Natural killer cell (primary cell): ENCODE measurements around the gene LIMK1. TPM values are rescaled to one million over a fixed set of nuclear protein-coding genes. Genes with fewer than 3 reads are reported as not detected.
"Not testable (repeated sequence)": the region's sequence is repeated elsewhere in the genome, so short reads cannot be mapped to it uniquely, and the experiment has no call there.

Experiments
- ATAC-seq, 3 donors: fragments of 150-1000 bp in 2 of 3; fragments of 200-7000 bp in 1 of 3; cut with Tn5 transposase; 1 replicate in 1 of 3; 2 replicates in 2 of 3; pipeline ENCODE4 v1.10.0; 2021; ENCODE audit warnings: mild to moderate bottlenecking in 2 of 3, moderate library complexity in 2 of 3
- DNase-seq, 2 donors: peaks; one replicate each; pipeline versions ENCODE4 v3.0.0 to v3.0.0-alpha.2; 2013 to 2021; ENCODE audit warnings: mixed read lengths in 1 of 2
- H3K27ac ChIP-seq: one replicate; pipeline ENCODE4 v1.5.1; 2013; ENCODE audit warnings: mild to moderate bottlenecking, low read length
- H3K27me3 ChIP-seq: one replicate; pipeline ENCODE4 v1.6.1; 2013; ENCODE audit warnings: low read length; ENCODE audit not compliant: control insufficient read depth, insufficient read depth
- H3K36me3 ChIP-seq: one replicate; pipeline ENCODE4 v1.6.1; 2013; ENCODE audit warnings: low read length; ENCODE audit not compliant: control insufficient read depth, insufficient read depth
- H3K4me1 ChIP-seq: one replicate; pipeline ENCODE4 v1.6.1; 2013; ENCODE audit warnings: low read length; ENCODE audit not compliant: control insufficient read depth, insufficient read depth
- H3K4me3 ChIP-seq: one replicate; pipeline ENCODE4 v1.5.1; 2013; ENCODE audit warnings: low read length
- H3K9me3 ChIP-seq: one replicate; pipeline ENCODE4 v1.6.1; 2013; ENCODE audit warnings: low read length; ENCODE audit not compliant: control insufficient read depth, insufficient read depth
- H3K27ac Mint-ChIP-seq, 2 donors: one replicate each; pipeline ENCODE4 v1.8.0; 2022; ENCODE audit warnings: mild to moderate bottlenecking in 2 of 2, mixed read lengths in 2 of 2, moderate library complexity in 1 of 2
- H3K27me3 Mint-ChIP-seq, 2 donors: one replicate each; pipeline ENCODE4 v1.8.0; 2022; ENCODE audit warnings: low read depth in 2 of 2, mixed read lengths in 2 of 2
- H3K36me3 Mint-ChIP-seq: one replicate; pipeline ENCODE4 v1.8.0; 2022; ENCODE audit warnings: mixed read lengths
- H3K4me1 Mint-ChIP-seq, 2 donors: one replicate each; pipeline ENCODE4 v1.8.0; 2022; ENCODE audit warnings: mixed read lengths in 2 of 2
- H3K4me3 Mint-ChIP-seq: one replicate; pipeline ENCODE4 v1.8.0; 2022; ENCODE audit warnings: mild to moderate bottlenecking, moderate library complexity, mixed read lengths
- H3K9me3 Mint-ChIP-seq, 2 donors: one replicate each; pipeline ENCODE4 v1.8.0; 2022; ENCODE audit warnings: mixed read lengths in 2 of 2
- WGBS: methylation state at CpG from one replicate; pipeline ENCODE4 v1.1.7; 2013; ENCODE audit warnings: missing lambda C conversion rate; ENCODE audit not compliant: insufficient coverage; 5-methylcytosine and 5-hydroxymethylcytosine counted together
- intact Hi-C: fragments of 100-400 bp; cut with micrococcal nuclease; formaldehyde crosslinking; loops from one replicate; pipeline ENCODE4 v1.14.2; 2022
- total RNA-seq, 4 donors: library from RNA; stranded (reverse); fragments of 120-200 nt in 1 of 4; gene quantifications; one replicate each; pipeline versions ENCODE4 v1.2.3 to v1.2.4, GENCODE V29; 2013 to 2022
- TF ChIP-seq, protein P1 (sequence below): fragments of 200-600 bp; IDR thresholded peaks from one replicate; pipeline ENCODE4 v1.8.0; 2022; ENCODE audit warnings: antibody characterized with exemption

Gene LIMK1
- total RNA-seq, 3 donors from 2014 or later (not counting 1 experiment from before 2014, with no cell fraction given) = 54.0 to 66.0 (median 55.0) TPM

- Mint-ChIP-seq H3K9me3 (no peaks in the 10 kb centered on the region), H3K36me3 (no peaks in the 10 kb centered on the region), H3K27ac (no peak overlapping the region), H3K27me3 (no peaks in the 10 kb centered on the region), H3K4me1 (no peaks in the 10 kb centered on the region), H3K4me3 (no peak overlapping the region)
- H3K36me3 ChIP-seq = no peaks in the 10 kb centered on the region
- H3K4me1 ChIP-seq = no peaks in the 10 kb centered on the region
- no peaks in the 10 kb centered on the region for H3K27me3 ChIP-seq
- no peak overlapping the region for H3K4me3 ChIP-seq
- DNase-seq (no peak), ATAC-seq (no peak)
- intact Hi-C loops = no loop called here
- no peaks in the 10 kb centered on the region for H3K9me3 ChIP-seq
- H3K27ac ChIP-seq = no peak overlapping the region
- TF ChIP-seq, protein P1, sequence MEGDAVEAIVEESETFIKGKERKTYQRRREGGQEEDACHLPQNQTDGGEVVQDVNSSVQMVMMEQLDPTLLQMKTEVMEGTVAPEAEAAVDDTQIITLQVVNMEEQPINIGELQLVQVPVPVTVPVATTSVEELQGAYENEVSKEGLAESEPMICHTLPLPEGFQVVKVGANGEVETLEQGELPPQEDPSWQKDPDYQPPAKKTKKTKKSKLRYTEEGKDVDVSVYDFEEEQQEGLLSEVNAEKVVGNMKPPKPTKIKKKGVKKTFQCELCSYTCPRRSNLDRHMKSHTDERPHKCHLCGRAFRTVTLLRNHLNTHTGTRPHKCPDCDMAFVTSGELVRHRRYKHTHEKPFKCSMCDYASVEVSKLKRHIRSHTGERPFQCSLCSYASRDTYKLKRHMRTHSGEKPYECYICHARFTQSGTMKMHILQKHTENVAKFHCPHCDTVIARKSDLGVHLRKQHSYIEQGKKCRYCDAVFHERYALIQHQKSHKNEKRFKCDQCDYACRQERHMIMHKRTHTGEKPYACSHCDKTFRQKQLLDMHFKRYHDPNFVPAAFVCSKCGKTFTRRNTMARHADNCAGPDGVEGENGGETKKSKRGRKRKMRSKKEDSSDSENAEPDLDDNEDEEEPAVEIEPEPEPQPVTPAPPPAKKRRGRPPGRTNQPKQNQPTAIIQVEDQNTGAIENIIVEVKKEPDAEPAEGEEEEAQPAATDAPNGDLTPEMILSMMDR = no peak
- WGBS = 98% methylated on average over 15 of the region's 15 CpGs
Measured at GRCh38 chr7:74165867-74166593, 82.4 kb downstream of the LIMK1 start.

- H3K4me1 ChIP-seq, H3K27ac Mint-ChIP-seq, H3K36me3 Mint-ChIP-seq, H3K36me3 ChIP-seq, H3K27me3 ChIP-seq, H3K4me3 ChIP-seq, H3K9me3 ChIP-seq, H3K4me1 Mint-ChIP-seq, H3K9me3 Mint-ChIP-seq, ATAC-seq, intact Hi-C loops, H3K27me3 Mint-ChIP-seq, H3K27ac ChIP-seq, H3K4me3 Mint-ChIP-seq, DNase-seq: not testable (repeated sequence)
- WGBS = 89% methylated on average over 6 of the region's 6 CpGs
Measured at GRCh38 chr7:74167324-74167723, 83.7 kb downstream of the LIMK1 start.

Other genes with a start within 250 kb of the LIMK1 start
- gene METTL27, start 241.3 kb upstream of the LIMK1 start, total RNA-seq = 1 to 10 TPM in 1 of 3 donors, not detected in 2; 1.2 TPM
- not detected for gene TMEM270, start 222.6 kb upstream of the LIMK1 start, total RNA-seq
- gene ELN, start 55.6 kb upstream of the LIMK1 start, total RNA-seq = under 1 TPM in 1 of 3 donors, not detected in 2; 0.75 TPM
- 100 to 1,000 TPM; 286 to 294 (median 294) TPM for gene EIF4H, start 90.6 kb downstream of the LIMK1 start, total RNA-seq
- gene LAT2, start 126.2 kb downstream of the LIMK1 start, total RNA-seq = 100 to 1,000 TPM; 124 to 163 (median 145) TPM
- 10 to 100 TPM; 16.9 to 26.5 (median 20.5) TPM for gene RFC2, start 170.6 kb downstream of the LIMK1 start, total RNA-seq
- gene CLIP2, start 205.6 kb downstream of the LIMK1 start, total RNA-seq = 10 to 100 TPM in 2 of 3 donors, 1 to 10 TPM in 1; 8.5 to 14.7 (median 10.5) TPM